ENCODE data around the gene RASAL2. TPM values are rescaled to one million over a fixed set of nuclear protein-coding genes. Genes with fewer than 3 reads are reported as not detected.
"Not testable (repeated sequence)": the region's sequence is repeated elsewhere in the genome, so short reads cannot be mapped to it uniquely, and the experiment has no call there.

Gene RASAL2
- total RNA-seq, 2 donors from 2014 or later = 9.9 to 20.4 TPM

- 17% methylated on average over 5 of the region's 5 CpGs for WGBS, 2 donors
- DNase-seq = peak; percentile 74 to 83 (median 77)
- Histone ChIP-seq H3K27me3 (no peaks in the 10 kb centered on the region), H3K9me3 (no peaks in the 10 kb centered on the region), H3K27ac (no peak overlapping the region), H3K4me1 (peaks cover 5% of the 10 kb centered on the region), H3K36me3 (replicated peaks in 1 of 2; ENCODE audit: insufficient read depth in 1 of 2, low read depth in 2 of 2) (no peaks in the 10 kb centered on the region), H3K4me3 (no peak overlapping the region)
- no peak for TF ChIP-seq POLR2A (IDR thresholded peaks at IDR 0.05)
- peak; percentile 73 to 90 (median 79) for TF ChIP-seq CTCF (IDR thresholded peaks at IDR 0.05)
- intact Hi-C loops (cut with DNase I) = no loop called here
- ATAC-seq = peak; percentile 79
Measured at GRCh38 chr1:178501705-178502329, 407.9 kb downstream of the RASAL2 start.

- no peak overlapping the region for H3K27ac ChIP-seq
- no peaks in the 10 kb centered on the region for H3K36me3 ChIP-seq (replicated peaks in 1 of 2; ENCODE audit: insufficient read depth in 1 of 2, low read depth in 2 of 2)
- H3K9me3 ChIP-seq = no peaks in the 10 kb centered on the region
- no peak for TF ChIP-seq POLR2A (IDR thresholded peaks at IDR 0.05)
- no peak for TF ChIP-seq CTCF (IDR thresholded peaks at IDR 0.05)
- H3K27me3 ChIP-seq = no peaks in the 10 kb centered on the region
- intact Hi-C loops (cut with DNase I) = no loop called here
- H3K4me3 ChIP-seq = no peak overlapping the region
- no peak for DNase-seq
- no peak for ATAC-seq
- 82 to 87% methylated on average over 3 of the region's 3 CpGs for WGBS, 2 donors
- H3K4me1 ChIP-seq = peaks cover 5% of the 10 kb centered on the region
Measured at GRCh38 chr1:178502330-178502714, 408.4 kb downstream of the RASAL2 start.

GRCh38 chr1:178502856-178503255 is 409.0 kb downstream of the RASAL2 start:
- TF ChIP-seq CTCF (IDR thresholded peaks at IDR 0.05) (no peak), POLR2A (IDR thresholded peaks at IDR 0.05) (no peak)
- peaks cover 5% of the 10 kb centered on the region for H3K4me1 ChIP-seq
- no peaks in the 10 kb centered on the region for H3K27me3 ChIP-seq
- WGBS, 2 donors = 76 to 80% methylated on average over 5 of the region's 5 CpGs
- no peaks in the 10 kb centered on the region for H3K36me3 ChIP-seq (replicated peaks in 1 of 2; ENCODE audit: insufficient read depth in 1 of 2, low read depth in 2 of 2)
- H3K4me3 ChIP-seq = no peak overlapping the region
- intact Hi-C loops (cut with DNase I) = no loop called here
- H3K27ac ChIP-seq = no peak overlapping the region
- DNase-seq (no peak), ATAC-seq (no peak)
- no peaks in the 10 kb centered on the region for H3K9me3 ChIP-seq

- H3K9me3 ChIP-seq; ATAC-seq; H3K4me1 ChIP-seq; intact Hi-C loops (cut with DNase I); DNase-seq; H3K36me3 ChIP-seq (replicated peaks in 1 of 2; ENCODE audit: insufficient read depth in 1 of 2, low read depth in 2 of 2); H3K27me3 ChIP-seq; H3K27ac ChIP-seq; H3K4me3 ChIP-seq: not testable (repeated sequence)
- WGBS, 2 donors = 87 to 95% methylated on average over 14 of the region's 14 CpGs
Measured at GRCh38 chr1:178503316-178503715, 409.4 kb downstream of the RASAL2 start.

GRCh38 chr1:178503849-178504248 is 409.9 kb downstream of the RASAL2 start:
- TF ChIP-seq POLR2A (IDR thresholded peaks at IDR 0.05) = no peak
- no peak for TF ChIP-seq CTCF (IDR thresholded peaks at IDR 0.05)
- DNase-seq (no peak), ATAC-seq (no peak)
- H3K4me3 ChIP-seq = no peak overlapping the region
- WGBS, 2 donors = 58 to 74% methylated on average over 6 of the region's 6 CpGs
- H3K9me3 ChIP-seq = no peaks in the 10 kb centered on the region
- no peaks in the 10 kb centered on the region for H3K27me3 ChIP-seq
- peaks cover 5% of the 10 kb centered on the region for H3K4me1 ChIP-seq
- H3K36me3 ChIP-seq (replicated peaks in 1 of 2; ENCODE audit: insufficient read depth in 1 of 2, low read depth in 2 of 2) = no peaks in the 10 kb centered on the region
- intact Hi-C loops (cut with DNase I) = no loop called here
- no peak overlapping the region for H3K27ac ChIP-seq
